Esophagus muscularis mucosa (tissue), 4 donors: ENCODE results near the gene ANKRD36B.
A peak's percentile ranks its signal among the peaks of the same experiment; 100 is the strongest.
"Not testable (repeated sequence)": the region's sequence is repeated elsewhere in the genome, so short reads cannot be mapped to it uniquely, and the experiment has no call there.

Experiments
- EP300 ChIP-seq: sonication (generic); formaldehyde crosslinking; IDR thresholded peaks from one replicate; pipeline ENCODE4 v1.6.1; 2017; ENCODE audit warnings: antibody characterized with exemption
- POLR2A ChIP-seq: fragments of 450-650 bp; IDR thresholded peaks from one replicate; pipeline ENCODE4 v1.6.1; 2017; ENCODE audit warnings: antibody characterized with exemption, moderate library complexity, mild to moderate bottlenecking, low read depth
- POLR2AphosphoS5 ChIP-seq, 2 donors: sonication (generic); formaldehyde crosslinking; IDR thresholded peaks; one replicate each; pipeline ENCODE4 v1.6.1; 2017; ENCODE audit warnings: antibody characterized with exemption in 2 of 2
- TF ChIP-seq, protein P1 (sequence below), 3 experiments: fragments of 200-600 bp in 2 of 3; fragments of 450-650 bp in 1 of 3; sonication (generic) in 2 of 3; IDR thresholded peaks; one replicate each; pipeline ENCODE4 v1.5.1; 2017 to 2019; ENCODE audit warnings: antibody characterized with exemption in 3 of 3, mild to moderate bottlenecking in 2 of 3, moderate library complexity in 1 of 3

GRCh38 chr2:97590515-97591394, 1.1 kb upstream of the ANKRD36B start:
- TF ChIP-seq, protein P1, sequence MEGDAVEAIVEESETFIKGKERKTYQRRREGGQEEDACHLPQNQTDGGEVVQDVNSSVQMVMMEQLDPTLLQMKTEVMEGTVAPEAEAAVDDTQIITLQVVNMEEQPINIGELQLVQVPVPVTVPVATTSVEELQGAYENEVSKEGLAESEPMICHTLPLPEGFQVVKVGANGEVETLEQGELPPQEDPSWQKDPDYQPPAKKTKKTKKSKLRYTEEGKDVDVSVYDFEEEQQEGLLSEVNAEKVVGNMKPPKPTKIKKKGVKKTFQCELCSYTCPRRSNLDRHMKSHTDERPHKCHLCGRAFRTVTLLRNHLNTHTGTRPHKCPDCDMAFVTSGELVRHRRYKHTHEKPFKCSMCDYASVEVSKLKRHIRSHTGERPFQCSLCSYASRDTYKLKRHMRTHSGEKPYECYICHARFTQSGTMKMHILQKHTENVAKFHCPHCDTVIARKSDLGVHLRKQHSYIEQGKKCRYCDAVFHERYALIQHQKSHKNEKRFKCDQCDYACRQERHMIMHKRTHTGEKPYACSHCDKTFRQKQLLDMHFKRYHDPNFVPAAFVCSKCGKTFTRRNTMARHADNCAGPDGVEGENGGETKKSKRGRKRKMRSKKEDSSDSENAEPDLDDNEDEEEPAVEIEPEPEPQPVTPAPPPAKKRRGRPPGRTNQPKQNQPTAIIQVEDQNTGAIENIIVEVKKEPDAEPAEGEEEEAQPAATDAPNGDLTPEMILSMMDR (IDR thresholded peaks at IDR 0.05), result peak; percentile 74 to 99 (median 90)
- TF ChIP-seq EP300, POLR2A: not testable (repeated sequence)
- peak; percentile 25 to 44 for TF ChIP-seq POLR2AphosphoS5 (IDR thresholded peaks at IDR 0.05)
